Large intestine (tissue), 12 donors: Measurements from ENCODE around the gene YARS1. TPM values are rescaled to one million over a fixed set of nuclear protein-coding genes. Genes with fewer than 3 reads are reported as not detected.

Experiments
- DNase-seq, 2 donors: peaks; one replicate each; pipeline versions ENCODE4 v3.0.0 to v3.0.0-alpha.2; 2013
- H3K27ac ChIP-seq: one replicate; pipeline ENCODE4 v1.5.1; 2013; ENCODE audit warnings: low read length
- H3K27me3 ChIP-seq: 2 replicates; pipeline ENCODE4 v1.6.1; 2013; ENCODE audit warnings: low read length; ENCODE audit not compliant: control insufficient read depth, insufficient read depth
- H3K36me3 ChIP-seq: 2 replicates; pipeline ENCODE4 v1.6.1; 2013; ENCODE audit warnings: low read length; ENCODE audit not compliant: control insufficient read depth, insufficient read depth
- H3K4me1 ChIP-seq: one replicate; pipeline ENCODE4 v1.6.1; 2013; ENCODE audit warnings: low read length; ENCODE audit not compliant: control insufficient read depth, insufficient read depth
- H3K4me3 ChIP-seq: one replicate; pipeline ENCODE4 v1.5.1; 2013; ENCODE audit warnings: low read length
- H3K9me3 ChIP-seq: one replicate; pipeline ENCODE4 v1.6.1; 2013; ENCODE audit warnings: mild to moderate bottlenecking, low read depth, low read length, moderate library complexity; ENCODE audit not compliant: control insufficient read depth
- WGBS: methylation state at CpG from one replicate; pipeline ENCODE4 v1.1.5; 2013; ENCODE audit warnings: low lambda C conversion rate; ENCODE audit not compliant: insufficient coverage; 5-methylcytosine and 5-hydroxymethylcytosine counted together
- long read RNA-seq, 11 donors: transcript quantifications; one replicate each; lab custom pipeline, GENCODE V29; 2026
- polyA plus RNA-seq: library from polyadenylated mRNA; unstranded; fragments of 120-200 nt; gene quantifications from one replicate; pipeline ENCODE4 v1.2.1, GENCODE V29; 2013

The YARS1 gene
- 59.9 TPM for polyA plus RNA-seq
- long read RNA-seq, donor 1, partial matches to known transcripts: 0 of 10 reads
- long read RNA-seq, donor 1, other reads (novel, unspliced or antisense): 0 of 10 reads
- long read RNA-seq, donor 2, transcript YARS-201 (13 exons, 3,238 nt): major isoform, 12 of 20 reads
- long read RNA-seq, donor 2, partial matches to known transcripts: 0 of 20 reads
- long read RNA-seq, donor 2, other reads (novel, unspliced or antisense): 0 of 20 reads
- long read RNA-seq, donor 3: 0 reads
- long read RNA-seq, donor 4: 0 reads
- long read RNA-seq, donor 5, transcript YARS-201 (13 exons, 3,238 nt): major isoform, 5 of 9 reads
- long read RNA-seq, donor 5, partial matches to known transcripts: 0 of 9 reads
- long read RNA-seq, donor 5, other reads (novel, unspliced or antisense): 0 of 9 reads
- long read RNA-seq, donor 6, transcript YARS-201 (13 exons, 3,238 nt): major isoform, 13 of 24 reads
- long read RNA-seq, donor 6, partial matches to known transcripts: 5 of 24 reads
- long read RNA-seq, donor 6, other reads (novel, unspliced or antisense): 0 of 24 reads
- long read RNA-seq, donor 7, partial matches to known transcripts: 0 of 4 reads
- long read RNA-seq, donor 7, other reads (novel, unspliced or antisense): 0 of 4 reads
- long read RNA-seq, donor 8, transcript YARS-201 (13 exons, 3,238 nt): major isoform, 9 of 25 reads
- long read RNA-seq, donor 8, transcript YARS-209 (2 exons, 2,178 nt): minor isoform, 6 of 25 reads
- long read RNA-seq, donor 8, partial matches to known transcripts: 6 of 25 reads
- long read RNA-seq, donor 8, other reads (novel, unspliced or antisense): 0 of 25 reads
- long read RNA-seq, donor 9, partial matches to known transcripts: 0 of 3 reads
- long read RNA-seq, donor 9, other reads (novel, unspliced or antisense): 0 of 3 reads
- long read RNA-seq, donor 10, transcript YARS-201 (13 exons, 3,238 nt): major isoform, 10 of 14 reads
- long read RNA-seq, donor 10, partial matches to known transcripts: 0 of 14 reads
- long read RNA-seq, donor 10, other reads (novel, unspliced or antisense): 0 of 14 reads
- long read RNA-seq, donor 11, partial matches to known transcripts: 0 of 9 reads
- long read RNA-seq, donor 11, other reads (novel, unspliced or antisense): 0 of 9 reads

DNA sequence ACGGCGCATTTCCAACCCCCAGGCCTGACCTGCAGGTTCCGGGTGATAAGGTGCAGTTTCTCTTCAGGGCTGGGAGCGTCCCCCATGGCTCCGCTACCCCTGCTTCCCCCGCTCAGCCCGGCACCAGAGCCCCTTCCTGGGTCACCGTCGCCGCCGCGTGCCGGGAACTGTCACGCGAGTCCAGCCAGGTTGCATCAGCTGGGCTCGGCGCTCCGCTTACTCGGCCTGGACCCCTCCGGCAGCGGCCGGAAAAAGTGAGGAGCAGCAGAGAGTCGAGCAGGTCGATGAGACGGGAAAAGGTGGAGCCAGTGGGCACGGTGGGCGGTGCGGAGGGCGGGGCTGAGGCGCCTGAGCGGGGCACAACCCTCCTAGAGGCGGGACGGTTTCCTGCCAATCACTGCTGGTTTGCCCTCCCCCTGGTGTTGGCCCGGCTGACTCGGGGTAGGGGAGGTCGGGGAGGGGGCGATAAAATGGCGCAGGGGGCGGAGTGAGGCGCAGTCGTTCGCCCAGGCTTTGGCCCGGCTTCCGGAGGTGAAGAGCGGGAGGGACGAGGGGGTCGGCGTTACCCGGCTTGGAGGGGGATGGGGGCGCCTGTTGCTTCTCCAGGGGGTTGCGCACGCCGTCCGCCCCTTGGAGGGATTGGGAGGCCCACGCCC is at the start of gene YARS1, which contains the start of gene S100PBP:
Gene YARS1 (minus strand): TSS at position 200 of the 656 bp plus-strand sequence. CDS start 114 bp downstream, at position 86.
Gene S100PBP (plus strand): TSS at position 495 of the 656 bp plus-strand sequence. CDS start 8,447 bp downstream, outside the sequence.
- no CpG with 5 or more reads among the region's 55 CpGs for WGBS
- Histone ChIP-seq H3K4me3 (peak within 1 kb of the TSS; percentile 98), H3K4me1 (peaks cover 6% of the 10 kb centered on the region), H3K36me3 (peaks cover 3% of the 10 kb centered on the region), H3K27ac (peak within 1 kb of the TSS; percentile 96), H3K9me3 (no peaks in the 10 kb centered on the region), H3K27me3 (no peaks in the 10 kb centered on the region)
- DNase-seq: peak; percentile 99

DNA sequence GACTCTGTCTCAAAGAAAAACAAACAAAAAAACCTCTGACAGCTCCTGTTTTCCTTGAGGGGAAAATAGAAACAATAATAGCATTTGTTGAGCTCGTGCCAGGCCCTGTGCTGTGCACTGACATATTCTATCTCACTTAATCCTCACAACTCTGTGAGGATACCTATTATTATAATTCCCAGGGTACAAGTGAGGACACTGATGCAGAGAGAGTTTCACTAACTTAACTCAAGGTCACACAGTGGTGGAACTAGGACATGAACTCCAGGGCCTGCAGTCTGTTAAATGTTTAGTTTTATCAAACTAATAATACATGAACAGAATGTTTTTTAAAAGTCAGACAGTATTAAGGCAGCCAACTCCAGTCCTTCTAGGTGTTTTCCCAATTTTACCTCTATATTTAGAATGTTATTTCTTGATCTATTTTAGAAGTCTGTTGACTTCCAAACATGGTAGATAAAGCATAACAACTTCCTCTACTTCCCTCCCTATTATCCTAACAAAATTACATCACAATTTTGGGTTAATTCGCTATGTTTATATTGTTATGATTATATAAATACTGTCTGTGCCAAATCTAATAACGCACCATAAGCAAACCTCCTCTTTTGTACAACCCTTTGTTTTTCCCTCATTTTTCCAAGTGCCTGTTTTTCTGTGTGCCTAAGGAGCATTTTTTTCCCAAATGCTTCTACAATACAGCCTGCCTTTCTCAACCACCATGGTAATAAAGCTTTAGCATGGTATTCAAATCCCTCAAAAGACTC is 48.7 kb upstream of the YARS1 start:
- Histone ChIP-seq H3K27ac (no peak overlapping the region), H3K4me1 (peaks cover 7% of the 10 kb centered on the region), H3K4me3 (no peak overlapping the region), H3K9me3 (no peaks in the 10 kb centered on the region), H3K36me3 (peaks cover 12% of the 10 kb centered on the region), H3K27me3 (peaks cover 7% of the 10 kb centered on the region)
- no peak for DNase-seq
- WGBS: 100% methylated on average over 1 of the region's 3 CpGs

DNA sequence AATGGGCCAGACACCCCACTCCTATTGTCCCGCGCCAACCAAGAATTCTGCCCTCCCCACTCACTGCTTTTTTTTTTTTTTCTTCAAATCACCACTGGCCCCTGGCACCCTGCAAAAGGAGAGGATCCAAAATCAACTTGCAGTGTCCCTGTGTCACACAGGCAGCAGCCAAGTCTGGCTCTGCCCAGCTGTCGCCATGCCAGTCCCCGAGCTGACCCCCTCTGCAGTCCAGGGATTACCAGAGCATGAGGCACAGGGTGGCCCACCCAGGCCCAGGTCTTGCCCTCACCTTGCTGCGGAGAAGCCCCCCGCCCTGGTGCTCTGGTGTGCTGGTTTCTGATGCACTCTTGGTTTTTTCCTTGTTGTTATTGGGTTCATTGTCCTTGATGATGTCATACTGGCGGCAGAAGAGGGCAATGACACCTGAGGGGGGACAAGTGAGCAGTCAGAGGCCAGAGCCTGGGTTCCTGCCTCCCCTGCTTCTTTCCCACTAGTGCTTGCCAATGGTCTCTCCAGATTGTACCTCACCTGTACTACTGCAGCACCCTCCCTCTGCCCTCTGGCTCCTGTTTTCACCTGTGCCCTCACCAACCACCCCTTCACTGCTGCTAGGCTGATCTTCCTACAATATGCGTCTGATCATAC is 47.3 kb upstream of the YARS1 start:
- Histone ChIP-seq H3K4me1 (no peaks in the 10 kb centered on the region), H3K36me3 (peaks cover 12% of the 10 kb centered on the region), H3K27me3 (no peaks in the 10 kb centered on the region), H3K4me3 (no peak overlapping the region), H3K9me3 (no peaks in the 10 kb centered on the region), H3K27ac (no peak overlapping the region)
- no CpG with 5 or more reads among the region's 8 CpGs for WGBS
- DNase-seq: no peak

DNA sequence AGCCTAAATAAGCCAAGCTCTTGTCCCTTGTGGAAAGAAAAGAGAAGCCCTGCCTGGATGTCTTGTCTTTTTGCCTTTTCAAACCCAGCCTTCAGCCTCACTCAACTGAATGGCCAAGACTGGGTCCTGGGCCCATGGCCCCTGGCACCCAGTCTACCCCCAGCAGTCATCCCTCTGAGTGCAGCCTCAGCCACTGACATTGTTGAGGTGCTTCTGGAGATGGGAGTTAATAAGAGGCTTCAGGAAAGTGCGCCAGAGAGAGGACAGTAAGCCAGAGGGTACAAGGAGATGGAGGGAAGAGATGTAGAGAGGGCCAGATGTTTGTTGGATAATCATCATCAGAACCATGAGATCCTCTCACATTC is 46.7 kb upstream of the YARS1 start:
- no CpG with 5 or more reads among the region's 1 CpG for WGBS
- peaks cover 12% of the 10 kb centered on the region for H3K36me3 ChIP-seq
- H3K4me1 ChIP-seq: no peaks in the 10 kb centered on the region
- H3K27ac ChIP-seq: no peak overlapping the region
- no peaks in the 10 kb centered on the region for H3K27me3 ChIP-seq
- H3K4me3 ChIP-seq: no peak overlapping the region
- DNase-seq: no peak
- H3K9me3 ChIP-seq: no peaks in the 10 kb centered on the region

DNA sequence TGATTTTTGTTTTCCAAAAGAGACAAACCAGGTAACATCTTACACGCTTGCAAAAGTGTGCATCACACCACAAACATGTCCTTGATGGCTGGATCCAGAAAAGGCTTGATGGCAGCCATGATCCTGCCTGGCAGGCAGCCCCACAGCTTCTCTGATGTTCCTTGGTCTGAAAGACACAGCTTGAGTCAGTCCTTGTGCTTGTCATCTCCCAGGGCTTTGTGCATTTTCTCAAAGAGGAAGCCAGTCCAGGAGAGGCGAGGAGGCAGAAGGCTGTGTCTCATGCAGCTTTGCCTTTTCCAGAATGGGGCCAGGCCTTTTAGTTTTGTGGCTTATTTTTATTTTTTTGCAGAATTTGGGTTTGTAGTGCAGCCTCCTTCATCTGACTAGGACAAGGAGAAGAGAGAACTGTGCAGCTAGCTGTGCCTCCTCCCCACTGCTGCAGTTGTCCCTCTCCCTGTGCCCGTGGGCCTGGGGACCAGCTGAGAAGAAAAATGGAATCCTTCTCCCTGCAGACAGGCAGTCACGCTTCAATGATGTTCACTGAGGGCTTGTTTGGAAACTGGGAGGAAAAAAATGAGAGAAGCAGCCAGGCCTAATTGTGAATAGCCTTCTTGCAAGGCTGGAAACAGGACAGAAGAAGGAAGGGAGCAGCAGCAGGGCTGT is 46.2 kb upstream of the YARS1 start:
- H3K36me3 ChIP-seq: peaks cover 12% of the 10 kb centered on the region
- WGBS: no CpG with 5 or more reads among the region's 4 CpGs
- no peaks in the 10 kb centered on the region for H3K4me1 ChIP-seq
- no peak overlapping the region for H3K27ac ChIP-seq
- H3K9me3 ChIP-seq: no peaks in the 10 kb centered on the region
- no peak overlapping the region for H3K4me3 ChIP-seq
- no peaks in the 10 kb centered on the region for H3K27me3 ChIP-seq
- DNase-seq: no peak

DNA sequence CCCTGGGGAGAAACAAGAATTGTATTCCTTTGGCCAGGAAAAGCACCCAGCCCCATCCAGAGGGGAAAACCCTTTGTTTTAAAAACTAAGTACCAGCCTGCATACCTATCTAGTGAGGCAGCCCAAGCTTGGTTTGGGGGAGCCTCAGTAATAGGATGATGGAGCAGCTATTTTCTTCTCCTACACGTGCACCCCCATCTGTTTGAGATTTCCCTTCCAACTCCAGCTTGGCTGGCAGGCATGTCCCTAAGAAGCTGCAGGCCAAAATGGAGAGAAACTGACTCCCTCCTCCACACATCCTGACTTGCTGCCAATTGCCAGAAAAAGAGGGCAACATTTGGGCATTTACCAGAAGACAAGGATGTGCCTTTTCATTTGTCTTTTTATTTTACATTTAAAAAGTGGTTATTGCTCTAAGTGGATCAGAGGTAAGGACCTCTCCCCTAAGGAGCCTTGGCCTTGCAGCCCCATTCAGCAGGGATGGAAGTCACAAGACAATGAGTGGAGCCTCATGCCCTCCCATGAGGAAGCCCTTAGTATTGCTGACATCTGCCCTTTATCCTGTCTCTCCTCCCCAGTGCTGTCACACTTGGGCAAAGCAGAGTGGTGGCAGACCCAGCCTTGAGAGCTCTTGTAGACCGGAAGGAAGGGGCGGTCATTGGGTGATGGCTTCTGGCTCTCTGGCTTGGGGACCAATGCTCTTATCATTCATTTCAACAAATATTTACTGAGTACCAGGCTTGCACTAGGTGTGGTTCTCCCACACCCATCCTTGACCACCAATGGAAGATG is 44.9 kb upstream of the YARS1 start:
- Histone ChIP-seq H3K36me3 (peaks cover 14% of the 10 kb centered on the region), H3K27ac (no peak overlapping the region), H3K9me3 (no peaks in the 10 kb centered on the region), H3K4me3 (no peak overlapping the region), H3K4me1 (no peaks in the 10 kb centered on the region), H3K27me3 (no peaks in the 10 kb centered on the region)
- no CpG with 5 or more reads among the region's 3 CpGs for WGBS
- no peak for DNase-seq

DNA sequence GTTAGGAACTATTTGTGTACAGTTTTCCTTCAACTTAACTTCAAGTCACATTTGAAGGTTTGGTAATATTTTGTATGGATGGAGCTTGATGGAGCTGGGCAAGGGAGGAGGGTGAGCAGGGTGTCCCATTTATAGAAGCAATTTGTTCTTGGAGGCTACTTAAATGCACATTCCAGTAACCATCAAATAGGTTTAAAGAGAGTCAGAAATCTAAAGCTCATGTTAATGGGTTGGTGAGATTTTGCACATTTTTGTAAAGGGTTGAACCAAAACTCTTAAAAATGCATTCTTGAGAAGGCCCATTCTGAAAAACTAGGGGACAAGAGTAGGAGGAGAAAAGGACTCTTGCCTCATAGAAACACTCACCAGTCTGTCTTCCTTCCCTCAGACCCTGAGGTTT is 43.4 kb upstream of the YARS1 start:
- H3K4me3 ChIP-seq: no peak overlapping the region
- peaks cover 27% of the 10 kb centered on the region for H3K36me3 ChIP-seq
- H3K4me1 ChIP-seq: no peaks in the 10 kb centered on the region
- no peak overlapping the region for H3K27ac ChIP-seq
- H3K27me3 ChIP-seq: no peaks in the 10 kb centered on the region
- no peak for DNase-seq
- no peaks in the 10 kb centered on the region for H3K9me3 ChIP-seq

DNA sequence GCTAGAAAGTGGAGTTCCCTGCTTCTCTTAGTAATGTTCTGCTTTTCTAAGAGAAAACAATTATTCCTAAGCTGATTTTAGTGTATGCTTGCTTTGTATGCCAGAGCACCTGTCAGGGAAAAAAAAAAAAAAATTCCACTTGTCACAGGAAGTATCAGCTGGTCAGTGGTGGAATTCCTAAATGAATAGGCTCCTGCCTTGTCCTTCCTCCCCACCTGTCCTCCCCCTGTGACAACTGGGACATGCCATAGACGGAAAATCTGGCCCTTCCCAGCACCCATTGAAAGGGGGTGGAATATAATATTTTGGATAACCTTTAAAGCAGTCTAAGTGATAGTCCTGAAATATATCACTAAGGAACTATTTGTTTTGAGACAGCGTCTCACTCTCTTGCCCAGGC is 42.8 kb upstream of the YARS1 start:
- no peak overlapping the region for H3K27ac ChIP-seq
- 100% methylated on average over 1 of the region's 2 CpGs for WGBS
- H3K9me3 ChIP-seq: no peaks in the 10 kb centered on the region
- no peaks in the 10 kb centered on the region for H3K27me3 ChIP-seq
- no peak overlapping the region for H3K4me3 ChIP-seq
- no peak for DNase-seq
- H3K4me1 ChIP-seq: no peaks in the 10 kb centered on the region
- peaks cover 27% of the 10 kb centered on the region for H3K36me3 ChIP-seq
